Inflammatory macrophage treated with lipopolysaccharide for 4 hours (primary cell): ENCODE measurements around the gene FN3K.

Source experiments
- DNase-seq: peaks from one replicate; pipeline ENCODE4 v3.0.0-alpha.2; 2020

The FN3K gene

GRCh38 chr17:82797061-82797460 is 61.6 kb downstream of the FN3K start:
- DNase-seq = no peak

GRCh38 chr17:82798752-82799151 is 63.3 kb downstream of the FN3K start:
- no peak for DNase-seq

DNA sequence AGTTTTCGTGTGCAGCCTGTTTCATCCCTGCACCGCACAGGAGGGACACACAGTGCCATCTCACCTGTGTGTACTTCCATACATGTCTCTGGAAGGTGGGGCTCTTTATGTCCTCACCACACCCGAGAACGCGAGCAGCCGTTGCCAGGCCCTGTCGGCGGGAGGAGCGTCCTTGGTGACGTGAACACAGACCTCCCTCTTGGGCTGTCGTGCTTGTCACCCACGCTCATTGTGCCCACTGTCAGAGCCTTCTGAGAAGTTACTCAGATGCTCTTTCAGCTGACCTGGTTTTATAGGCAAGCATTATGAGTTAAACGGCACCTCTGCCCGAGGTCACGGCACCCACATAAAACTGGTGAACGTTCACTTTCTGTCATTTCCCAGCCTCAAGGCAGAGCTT is 64.2 kb downstream of the FN3K start:
- DNase-seq = no peak
